HG03457 (cell line): ENCODE measurements around the gene C1QTNF8.

Experiments
- ATAC-seq: cut with Tn5 transposase; IDR thresholded peaks from one replicate; pipeline ENCODE4 v1.9.1; 2021; ENCODE audit warnings: moderate number of reproducible peaks; ENCODE audit not compliant: unreplicated experiment

Gene C1QTNF8

DNA sequence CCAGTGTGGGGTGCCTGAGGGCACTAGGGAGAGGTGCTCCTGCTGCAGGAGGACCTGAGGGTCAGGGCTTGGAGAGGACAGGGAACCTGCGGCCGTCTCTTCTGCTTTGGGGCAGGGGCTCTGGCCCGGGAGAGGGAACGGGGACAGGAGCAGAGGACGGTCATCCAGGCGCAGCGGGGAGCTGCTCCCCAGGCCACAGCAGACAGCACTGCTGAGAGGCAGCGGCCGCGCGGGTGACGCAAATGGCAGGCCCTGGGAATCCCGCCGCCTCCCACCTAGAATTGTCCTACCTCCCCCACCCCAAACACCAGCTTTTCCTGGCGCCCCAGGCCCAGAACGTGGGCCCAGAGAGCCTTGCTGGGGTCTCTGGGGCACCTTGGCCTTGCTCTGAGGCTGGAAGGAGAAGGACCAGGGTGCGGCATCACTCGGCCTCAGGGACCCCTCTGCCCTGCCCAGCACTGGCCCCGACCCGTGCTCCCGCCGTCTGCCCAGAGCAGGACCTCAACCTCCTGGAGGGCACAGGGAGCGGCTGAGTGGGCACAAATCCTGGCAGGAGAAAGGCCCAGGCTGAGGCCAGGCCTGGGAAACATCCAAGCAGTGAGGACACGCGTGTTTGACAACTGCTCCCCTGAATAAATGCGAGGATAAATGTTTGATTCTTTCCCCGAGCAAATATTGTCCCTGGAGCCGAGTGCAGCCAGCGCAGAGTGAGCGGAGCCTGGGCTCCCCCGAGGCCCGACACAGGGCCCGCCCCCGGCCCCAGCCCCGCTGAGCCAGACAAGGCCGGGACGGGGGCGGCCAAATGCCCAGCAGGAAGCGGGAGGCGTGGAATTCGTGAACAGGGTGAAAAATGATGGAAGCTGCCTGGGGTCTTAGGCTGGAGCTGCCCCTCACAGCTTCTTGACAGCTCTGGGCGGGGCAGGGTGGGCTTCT lies 15.0 kb downstream of the C1QTNF8 start:
- ATAC-seq: no peak

DNA sequence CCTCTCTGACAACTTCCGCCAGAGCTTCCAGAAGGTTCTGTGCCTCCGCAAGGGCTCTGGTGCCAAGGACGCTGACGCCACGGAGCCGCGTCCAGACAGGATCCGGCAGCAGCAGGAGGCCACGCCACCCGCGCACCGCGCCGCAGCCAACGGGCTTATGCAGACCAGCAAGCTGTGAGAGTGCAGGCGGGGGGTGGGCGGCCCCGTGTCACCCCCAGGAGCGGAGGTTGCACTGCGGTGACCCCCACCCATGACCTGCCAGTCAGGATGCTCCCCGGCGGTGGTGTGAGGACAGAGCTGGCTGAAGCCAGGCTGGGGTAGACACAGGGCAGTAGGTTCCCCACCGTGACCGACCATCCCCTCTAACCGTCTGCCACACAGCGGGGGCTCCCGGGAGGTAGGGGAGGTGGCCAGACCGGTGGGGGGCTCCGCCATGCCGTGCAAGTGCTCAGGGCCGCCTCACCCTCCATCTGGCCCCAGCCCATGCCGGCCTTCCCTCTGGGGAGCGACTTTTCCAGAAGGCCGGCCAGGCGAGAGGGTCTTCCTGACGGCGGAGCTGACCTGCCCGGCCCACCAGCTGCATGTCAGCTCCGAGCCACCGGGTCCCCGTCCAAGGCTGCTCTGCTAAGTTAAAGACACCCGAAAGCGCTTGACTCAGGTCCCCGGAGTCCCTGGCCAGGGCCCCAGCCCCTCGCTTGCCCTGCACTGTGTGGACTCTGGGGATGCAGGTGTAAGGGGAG lies 16.1 kb downstream of the C1QTNF8 start:
- no peak for ATAC-seq

DNA sequence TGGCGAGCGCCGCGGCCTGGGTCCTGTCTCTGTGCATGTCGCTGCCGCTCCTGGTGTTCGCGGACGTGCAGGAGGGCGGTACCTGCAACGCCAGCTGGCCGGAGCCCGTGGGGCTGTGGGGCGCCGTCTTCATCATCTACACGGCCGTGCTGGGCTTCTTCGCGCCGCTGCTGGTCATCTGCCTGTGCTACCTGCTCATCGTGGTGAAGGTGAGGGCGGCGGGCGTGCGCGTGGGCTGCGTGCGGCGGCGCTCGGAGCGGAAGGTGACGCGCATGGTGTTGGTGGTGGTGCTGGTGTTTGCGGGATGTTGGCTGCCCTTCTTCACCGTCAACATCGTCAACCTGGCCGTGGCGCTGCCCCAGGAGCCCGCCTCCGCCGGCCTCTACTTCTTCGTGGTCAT lies 16.7 kb downstream of the C1QTNF8 start:
- ATAC-seq: no peak

DNA sequence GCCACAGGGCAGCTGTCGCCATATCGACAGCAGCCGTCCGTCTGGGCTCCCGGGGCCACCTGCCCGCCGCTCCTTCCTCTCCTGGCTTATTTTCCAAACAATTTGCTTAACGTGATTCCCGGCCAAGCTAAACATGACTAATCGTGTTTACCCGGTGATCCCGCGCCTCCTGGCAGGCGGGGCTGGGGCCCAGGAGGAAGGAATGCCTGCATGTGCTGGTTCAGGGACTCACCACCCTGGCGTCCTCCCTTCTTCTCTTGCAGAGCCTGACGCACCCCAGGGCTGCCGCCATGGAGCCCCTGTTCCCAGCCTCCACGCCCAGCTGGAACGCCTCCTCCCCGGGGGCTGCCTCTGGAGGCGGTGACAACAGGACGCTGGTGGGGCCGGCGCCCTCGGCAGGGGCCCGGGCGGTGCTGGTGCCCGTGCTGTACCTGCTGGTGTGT lies 17.4 kb downstream of the C1QTNF8 start:
- no peak for ATAC-seq

DNA sequence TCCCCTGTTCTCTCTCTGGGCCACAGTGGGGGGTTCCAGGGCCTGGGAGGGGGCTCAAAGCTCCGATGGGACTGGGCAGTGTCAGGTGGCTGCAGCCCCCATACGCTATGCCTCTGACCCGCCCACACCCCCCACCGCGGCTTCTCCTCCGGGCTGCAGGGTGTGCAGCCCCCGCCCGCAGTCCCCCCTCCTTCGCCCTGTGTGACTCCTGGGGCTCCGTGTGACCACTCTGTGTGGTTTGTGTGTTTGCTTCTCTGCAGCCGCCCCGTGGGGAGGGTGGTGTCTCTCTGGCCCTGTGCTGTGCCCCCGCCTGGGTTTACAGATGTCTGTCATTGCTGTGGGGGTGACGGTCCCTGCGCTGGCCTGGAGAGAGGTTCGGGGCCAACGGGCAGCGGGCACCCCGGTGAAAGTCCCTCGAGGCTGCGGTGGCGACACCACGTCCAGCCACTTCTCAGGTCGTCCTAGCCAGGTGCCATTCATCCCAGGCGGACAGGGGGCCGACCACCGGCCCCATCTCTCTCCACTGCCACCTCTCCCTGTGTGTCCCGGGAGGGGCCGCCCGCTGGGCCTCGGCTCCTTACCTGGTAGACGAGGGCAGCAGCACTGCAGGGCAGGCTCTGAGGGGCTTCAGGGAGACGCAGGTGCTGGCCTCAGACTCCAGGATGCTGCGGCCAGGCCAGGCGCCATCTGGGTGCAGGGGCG lies 18.0 kb downstream of the C1QTNF8 start:
- no peak for ATAC-seq

DNA sequence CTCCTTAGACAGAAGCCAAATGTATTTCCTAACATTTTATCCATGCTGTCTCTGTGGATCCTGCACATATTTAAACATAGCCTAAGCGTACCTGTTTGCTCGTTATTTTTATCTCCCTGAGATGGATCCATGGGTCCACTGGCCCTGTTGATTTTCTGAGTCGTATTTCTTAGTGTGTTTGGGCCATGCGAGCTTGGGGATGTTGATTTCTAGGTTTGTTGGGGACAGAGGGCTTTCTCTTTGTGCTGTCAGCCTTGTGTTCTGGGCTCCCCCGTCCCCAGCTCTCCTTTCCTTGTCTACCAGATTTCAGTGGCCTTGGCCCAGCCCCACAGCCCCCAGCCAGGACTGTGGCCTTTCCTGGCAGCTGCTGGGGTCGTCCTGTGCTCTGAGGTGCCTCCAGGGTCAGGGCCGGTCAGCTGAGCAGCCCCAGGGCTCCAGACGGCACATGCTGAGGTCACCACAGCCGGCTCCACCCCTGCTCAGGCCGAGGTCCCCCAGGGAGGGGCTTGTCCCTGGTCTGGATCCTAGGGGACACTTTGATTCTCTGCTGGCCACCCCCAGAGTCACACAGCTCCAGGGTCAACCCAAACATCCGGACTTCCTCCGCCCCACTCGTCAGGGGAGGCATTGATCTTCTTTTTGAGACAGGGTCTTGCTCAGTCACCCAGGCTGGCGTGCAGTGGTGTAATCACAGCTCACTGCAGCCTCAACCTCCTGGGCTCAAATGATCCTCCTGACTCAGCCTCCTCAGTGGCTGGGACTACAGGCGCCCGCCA lies 19.1 kb downstream of the C1QTNF8 start:
- ATAC-seq: no peak

DNA sequence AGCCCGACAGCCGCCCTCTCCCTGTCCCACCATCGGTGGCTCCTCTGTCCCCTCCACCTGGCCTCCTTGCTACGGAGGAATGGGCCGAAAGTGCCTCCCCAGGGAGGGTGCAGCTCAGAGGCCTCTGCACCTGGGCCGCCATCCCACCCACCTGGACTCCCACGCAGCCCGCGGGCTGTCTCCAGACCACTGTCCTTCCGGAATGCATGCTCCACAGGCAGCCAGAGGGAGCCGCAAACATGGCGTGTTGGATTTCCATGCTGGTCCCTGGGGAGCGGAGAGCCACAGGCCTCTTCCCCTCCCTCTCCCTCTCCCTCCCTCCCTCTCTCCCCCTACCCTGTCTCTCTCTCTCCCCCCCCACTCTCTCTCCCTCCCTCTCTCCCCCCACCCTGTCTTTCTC lies 20.5 kb downstream of the C1QTNF8 start:
- no peak for ATAC-seq

DNA sequence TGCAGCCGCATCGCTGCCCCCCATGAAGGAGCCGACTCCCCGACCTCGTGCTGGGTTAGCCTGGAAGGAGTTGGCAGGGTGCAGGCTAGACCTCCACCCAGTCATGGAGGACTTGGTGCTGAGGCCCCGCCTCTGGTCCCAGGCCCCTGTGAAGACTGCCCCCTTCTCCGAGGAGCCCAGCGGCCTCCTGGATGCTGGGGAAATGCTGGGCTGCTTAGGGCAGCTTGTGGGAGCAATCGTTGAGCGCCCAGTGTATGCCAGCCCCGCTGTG lies 21.7 kb downstream of the C1QTNF8 start:
- ATAC-seq: no peak

DNA sequence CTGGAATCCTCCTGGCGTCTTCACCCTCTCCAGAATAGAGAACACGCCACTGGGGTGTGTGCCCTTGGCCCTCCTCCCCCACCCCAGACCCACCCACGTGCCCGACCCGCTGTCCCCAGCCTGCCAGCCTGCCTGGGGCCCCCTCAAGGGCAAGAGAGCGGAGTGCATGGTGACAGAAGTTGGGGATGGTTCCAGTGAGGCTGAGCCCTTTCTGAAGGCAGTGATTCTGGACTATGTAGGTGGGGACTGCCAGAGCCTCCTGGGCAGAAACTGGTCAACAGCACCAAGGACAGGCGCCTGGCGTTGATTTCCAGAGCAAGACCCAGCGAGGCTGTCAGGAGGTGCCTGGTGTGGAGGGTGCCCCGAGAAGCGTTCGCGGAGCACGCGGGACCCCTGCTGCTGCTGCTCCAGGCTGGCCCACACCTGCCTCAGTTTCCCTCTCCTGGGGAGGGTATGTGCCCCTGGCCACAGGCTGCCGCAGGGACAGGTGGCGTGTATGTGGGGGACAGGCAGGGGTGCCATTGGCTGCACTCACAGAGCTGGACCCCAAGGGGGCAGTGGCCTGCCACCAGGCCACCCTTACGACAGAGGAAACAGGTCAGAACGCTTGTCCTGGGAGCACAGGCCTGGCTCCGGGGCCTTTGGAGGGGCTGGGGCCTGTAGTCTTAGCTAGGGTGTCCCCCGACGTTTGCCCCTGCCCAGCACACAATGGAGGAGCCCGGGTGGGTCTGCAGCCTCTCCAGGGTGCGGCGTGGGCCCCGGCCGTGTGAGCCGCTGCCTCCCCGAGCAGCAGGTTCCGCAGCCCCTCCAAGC lies 22.3 kb downstream of the C1QTNF8 start:
- ATAC-seq: no peak

DNA sequence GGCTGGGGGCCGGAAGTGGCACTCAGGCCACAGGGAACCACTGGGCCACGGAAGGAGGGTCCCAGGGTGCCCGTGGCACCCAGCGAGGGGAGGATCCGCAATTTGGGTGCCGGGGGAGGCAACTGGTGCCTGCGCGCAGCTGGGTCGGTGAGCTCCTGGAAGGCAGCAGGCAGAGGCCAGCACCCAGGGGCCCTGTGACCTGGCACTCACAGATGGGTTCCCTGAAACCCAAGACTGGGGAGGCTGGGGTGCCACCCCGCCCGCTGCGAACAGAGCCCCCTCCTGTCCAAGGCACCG lies 22.8 kb downstream of the C1QTNF8 start:
- no peak for ATAC-seq

DNA sequence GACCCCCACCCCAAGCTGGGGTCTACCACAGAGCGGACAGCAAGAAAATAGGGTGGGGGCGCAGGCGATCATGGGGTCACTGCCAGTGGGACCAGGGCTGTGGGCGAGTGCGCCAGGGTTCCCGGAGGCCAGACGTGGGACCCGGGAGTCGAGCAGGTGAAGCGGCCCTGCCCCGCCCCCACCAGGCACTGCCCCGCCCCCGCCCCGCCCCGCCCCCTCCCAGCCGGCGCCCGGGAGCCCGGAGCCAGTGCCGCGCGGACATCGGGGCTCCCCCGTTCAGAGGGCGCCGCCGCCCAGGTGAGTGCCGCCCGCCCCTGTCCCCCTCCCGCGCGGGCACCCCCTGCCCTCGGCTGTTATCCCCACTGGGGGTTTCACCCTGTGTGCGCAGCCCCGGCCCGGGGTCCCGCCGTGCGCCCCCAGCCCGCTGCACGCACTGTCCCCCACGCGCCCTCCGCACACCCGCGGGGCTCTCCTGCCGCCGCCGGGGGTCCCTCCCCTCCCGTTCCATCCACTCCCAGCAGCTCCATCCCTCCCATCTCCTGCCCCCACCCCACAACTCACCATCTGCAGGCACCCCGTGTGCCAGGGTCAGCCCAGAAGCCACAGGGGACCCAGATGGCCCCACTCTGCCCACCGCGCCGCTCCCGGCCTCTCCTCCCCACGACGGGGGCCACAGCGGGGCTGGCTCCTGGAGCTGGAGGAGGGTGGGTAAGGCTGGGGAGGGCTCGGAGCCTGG lies 23.4 kb downstream of the C1QTNF8 start, which contains the start of gene SSTR5:
Gene SSTR5 (plus strand): TSS at position 222 of the 736 bp plus-strand sequence. CDS start 6,122 bp downstream, outside the sequence.
- ATAC-seq: no peak

DNA sequence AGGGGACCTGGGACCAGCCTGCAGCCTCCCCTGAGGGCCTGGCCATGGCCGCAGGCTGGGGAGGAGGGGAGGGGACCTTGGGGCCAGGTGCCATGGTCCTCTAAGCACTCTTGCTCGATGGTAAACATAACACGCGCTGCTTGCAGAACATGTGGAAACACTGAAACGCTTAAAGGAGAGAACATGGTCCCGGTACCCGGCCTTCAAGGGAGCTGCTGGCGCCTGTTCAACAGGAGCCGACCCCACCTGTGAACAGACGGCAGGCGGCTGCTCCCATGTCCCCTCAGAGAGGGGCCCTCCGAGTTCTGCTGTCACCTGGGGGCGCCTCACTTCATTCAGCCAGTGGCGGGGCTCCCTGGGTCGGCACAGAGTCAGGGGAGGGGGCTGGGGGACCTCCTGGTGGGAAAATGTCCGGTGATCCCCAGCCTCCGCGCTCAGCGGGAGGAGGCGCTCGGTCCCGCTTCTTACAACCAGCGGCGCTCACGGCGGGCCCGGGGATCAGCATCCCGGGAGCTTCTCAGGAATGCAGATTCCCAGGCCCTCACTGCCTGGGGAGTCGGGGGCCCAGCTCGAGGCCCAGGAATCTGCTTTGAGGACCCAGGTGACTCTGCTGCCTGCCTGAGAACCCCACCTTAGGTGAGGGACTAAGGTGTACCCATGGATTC lies 24.4 kb downstream of the C1QTNF8 start:
- no peak for ATAC-seq

DNA sequence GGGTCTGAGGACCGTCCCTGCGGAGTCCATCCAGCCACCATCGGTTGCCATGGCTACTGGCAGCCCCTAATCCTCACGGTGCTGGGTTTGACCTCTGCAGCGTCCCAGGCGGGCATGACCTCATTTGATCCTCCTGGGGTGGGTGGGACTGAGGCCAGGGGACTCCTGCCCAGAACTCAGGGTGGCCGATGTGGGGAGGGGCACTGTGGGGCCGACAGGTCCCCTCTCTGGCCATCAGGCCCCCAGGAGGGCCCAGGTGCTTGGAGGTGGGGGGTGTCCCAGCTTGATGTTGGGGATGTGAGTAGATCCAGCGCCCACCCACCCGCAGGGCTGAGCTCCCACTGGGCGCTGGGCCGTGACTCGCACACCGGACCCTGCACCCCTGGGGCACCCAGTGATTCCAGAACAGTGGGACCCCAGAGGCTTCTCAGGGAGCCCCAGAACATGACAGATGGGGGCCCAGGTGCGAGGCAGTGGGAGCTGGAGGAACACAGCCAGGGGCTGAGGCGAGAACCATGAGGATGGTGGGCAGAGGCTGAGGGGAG lies 25.1 kb downstream of the C1QTNF8 start:
- ATAC-seq: no peak

DNA sequence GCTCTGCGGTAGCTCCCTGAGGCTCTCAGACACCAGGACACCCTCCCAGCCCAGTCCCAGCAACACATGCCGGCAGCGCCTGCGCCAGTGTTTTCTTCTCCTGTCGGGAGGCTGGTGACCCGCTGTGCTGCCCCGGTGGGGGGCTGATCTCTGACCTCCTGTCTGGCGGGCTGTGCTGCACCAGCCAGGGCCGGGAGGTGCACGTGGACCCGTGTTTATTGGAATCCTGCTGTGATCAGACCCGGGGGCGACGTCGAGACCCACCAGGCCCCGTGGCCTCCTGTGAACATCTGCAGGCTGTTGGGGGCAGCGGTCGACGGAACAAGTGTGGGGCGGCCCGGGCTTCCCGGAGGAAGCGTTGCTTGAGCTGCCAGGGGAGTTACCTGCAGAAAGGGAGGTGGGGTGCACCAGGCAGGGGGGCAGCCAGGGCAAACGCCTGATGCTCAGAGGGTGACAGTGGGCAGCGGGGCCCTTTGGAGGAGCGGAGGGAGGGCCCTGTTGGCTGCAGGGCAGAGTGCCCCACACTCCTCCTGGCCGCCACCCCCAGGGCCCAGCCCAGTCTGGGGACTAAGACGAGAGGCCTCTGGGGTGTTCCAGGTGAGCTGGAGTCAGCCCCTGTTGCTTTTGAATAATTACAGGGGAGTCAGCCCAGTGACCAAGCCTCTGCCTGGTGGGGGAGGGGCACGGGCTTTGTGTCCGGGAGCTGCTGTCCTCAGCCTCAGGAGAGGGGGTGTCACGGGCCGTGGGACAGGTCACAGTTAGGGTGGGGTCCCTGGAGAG lies 25.8 kb downstream of the C1QTNF8 start:
- ATAC-seq: no peak

DNA sequence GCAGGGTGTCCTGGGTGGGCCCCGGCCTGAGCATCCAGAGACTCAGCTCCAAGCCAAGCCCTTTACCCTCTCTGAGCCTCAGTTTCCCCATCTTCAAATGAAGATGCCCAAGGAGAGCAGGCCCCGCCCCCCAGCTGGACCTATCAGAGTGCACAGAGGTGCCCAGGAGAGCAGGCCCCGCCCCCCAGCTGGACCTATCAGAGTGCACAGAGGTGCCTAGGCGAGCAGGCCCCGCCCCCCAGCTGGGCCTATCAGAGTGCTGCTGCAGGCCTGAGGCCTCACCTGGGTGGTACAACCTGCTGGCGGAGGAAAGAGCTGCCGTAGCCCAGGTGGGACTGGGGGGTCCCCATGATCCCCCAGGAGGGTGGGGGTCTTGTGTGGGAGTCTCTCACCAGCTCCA lies 26.9 kb downstream of the C1QTNF8 start:
- no peak for ATAC-seq

DNA sequence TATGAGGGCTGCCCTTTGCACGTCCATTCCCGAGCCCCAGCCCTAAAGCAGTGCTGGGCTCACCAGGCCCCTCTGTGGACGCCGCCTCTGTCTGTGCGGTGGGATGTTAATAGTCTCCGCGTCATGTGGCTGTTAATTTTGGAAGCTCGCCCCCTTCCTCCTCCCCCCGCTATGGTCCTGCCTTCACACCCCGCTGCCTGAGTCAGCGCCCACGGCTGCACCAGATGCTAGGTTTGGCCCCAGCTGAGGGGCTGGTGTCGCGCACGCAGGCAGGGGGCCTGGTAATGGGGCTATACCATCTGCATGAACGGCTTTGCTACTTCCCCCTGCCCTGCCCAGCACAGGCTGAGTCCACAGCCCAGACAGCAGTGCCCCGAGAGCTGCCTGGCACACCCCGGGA lies 27.6 kb downstream of the C1QTNF8 start:
- ATAC-seq: no peak

DNA sequence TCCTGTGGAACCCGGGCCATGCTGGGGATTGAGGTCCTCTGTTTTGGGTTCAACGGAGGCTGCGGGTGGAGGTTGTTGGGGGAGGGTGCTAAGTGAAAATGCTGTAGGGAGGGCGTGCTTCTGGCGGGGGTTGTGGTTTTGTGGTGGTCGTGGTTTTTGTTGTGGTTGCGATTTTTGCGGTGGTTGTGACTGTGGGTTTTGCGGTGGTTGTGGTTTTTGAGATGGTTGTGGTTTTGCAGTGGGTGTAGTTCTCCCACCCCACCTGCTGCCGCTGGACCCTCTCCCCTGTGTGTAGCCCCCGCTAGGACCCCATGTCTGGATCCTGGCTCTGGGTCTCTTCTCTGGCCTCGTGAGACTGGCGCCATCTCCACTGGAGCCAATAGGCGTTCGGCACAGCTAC lies 28.4 kb downstream of the C1QTNF8 start:
- no peak for ATAC-seq

DNA sequence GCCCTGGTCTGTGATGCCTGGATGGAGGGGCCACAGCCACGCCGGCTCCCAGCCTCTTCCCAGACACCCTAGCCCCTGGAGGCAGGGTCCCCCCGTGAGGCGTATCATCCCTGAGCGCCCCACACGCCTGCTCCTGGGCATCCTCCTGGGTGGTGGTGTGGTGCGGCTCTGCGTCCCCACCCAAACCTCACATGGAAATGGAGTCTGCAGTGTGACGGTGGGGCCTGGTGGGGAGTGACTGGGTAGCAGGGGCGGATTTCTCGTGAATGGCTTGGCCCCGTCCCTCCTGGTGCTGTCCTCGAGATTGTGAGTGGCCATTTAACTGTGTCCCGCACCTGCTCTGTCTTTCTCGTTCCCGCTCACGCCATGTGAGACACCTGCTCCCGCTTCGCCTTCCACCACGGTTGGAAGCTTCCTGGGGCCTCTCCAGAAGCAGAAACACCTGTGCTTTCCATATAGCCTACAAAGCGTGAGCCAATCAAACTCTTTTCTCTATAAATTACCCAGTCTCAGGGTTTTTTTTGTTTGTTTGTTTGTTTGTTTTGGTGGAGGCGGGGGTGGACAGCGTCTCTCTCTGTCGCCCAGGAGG lies 29.4 kb downstream of the C1QTNF8 start:
- ATAC-seq: no peak
